Measurements from ENCODE around the gene BRF1.

The BRF1 gene

DNA sequence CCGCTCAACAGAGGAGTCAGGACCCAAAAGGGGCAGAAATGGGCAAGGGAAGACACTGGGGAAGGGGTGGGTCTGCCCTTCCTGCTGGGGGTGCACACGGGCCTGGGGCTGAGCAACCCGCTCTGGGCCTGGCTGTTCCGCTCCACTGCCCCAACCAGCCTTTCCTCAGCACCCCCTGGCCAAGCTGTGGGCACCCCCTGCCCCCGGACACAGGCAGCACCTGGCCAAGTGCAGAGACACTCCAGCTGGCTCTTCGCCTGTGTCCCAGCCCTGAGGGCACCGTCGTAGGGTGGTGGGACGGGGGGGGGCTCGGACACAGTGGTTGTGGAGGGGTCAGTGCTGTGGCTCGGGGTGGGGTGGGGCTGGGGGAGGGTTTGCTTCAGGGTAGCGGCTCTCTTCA, 24.1 kb upstream of the BRF1 start:
- TF ChIP-seq ZFX (IDR thresholded peaks at IDR 0.05) = no peak
- TF ChIP-seq, protein P1, sequence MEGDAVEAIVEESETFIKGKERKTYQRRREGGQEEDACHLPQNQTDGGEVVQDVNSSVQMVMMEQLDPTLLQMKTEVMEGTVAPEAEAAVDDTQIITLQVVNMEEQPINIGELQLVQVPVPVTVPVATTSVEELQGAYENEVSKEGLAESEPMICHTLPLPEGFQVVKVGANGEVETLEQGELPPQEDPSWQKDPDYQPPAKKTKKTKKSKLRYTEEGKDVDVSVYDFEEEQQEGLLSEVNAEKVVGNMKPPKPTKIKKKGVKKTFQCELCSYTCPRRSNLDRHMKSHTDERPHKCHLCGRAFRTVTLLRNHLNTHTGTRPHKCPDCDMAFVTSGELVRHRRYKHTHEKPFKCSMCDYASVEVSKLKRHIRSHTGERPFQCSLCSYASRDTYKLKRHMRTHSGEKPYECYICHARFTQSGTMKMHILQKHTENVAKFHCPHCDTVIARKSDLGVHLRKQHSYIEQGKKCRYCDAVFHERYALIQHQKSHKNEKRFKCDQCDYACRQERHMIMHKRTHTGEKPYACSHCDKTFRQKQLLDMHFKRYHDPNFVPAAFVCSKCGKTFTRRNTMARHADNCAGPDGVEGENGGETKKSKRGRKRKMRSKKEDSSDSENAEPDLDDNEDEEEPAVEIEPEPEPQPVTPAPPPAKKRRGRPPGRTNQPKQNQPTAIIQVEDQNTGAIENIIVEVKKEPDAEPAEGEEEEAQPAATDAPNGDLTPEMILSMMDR (conservative IDR thresholded peaks at IDR 0.05) = no peak
- no peak overlapping the region for H3K27ac ChIP-seq

DNA sequence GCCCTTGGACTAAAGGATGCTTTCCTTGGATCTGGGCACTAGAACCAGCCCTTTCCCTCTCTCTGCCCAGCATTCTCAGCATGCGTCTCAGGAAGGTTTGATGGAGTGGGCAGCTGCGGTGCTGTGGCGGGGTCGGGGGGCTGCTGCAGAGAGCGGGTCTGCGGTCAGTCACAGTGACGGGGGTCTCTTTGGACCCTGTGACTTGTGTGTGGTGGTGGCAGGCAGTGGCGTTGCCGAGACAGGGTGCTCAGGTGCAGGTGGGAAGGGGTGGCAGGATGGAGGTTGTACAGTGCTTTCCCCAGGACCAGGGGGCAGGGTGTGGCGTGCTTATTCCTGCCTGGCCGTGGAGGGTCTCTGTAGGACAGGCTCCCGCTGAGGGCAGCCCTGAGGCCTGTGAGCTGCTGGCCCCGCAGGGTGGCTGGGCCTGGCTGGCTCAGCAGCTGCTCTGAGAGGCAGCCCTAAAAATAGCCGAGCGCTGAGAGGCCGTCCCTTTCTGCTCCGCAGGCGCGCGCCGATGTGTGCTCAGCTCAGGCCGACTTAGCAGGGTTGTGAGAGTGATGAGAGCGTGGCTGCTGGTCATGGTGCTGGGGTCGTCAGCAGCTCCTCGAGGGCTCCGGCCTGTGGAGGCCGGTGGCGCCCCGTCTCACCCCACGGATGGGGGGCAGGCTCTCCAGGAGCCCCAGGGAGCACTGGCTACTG, 23.4 kb upstream of the BRF1 start:
- no peak overlapping the region for H3K27ac ChIP-seq
- TF ChIP-seq, protein P1 (conservative IDR thresholded peaks at IDR 0.05) = no peak
- TF ChIP-seq ZFX (IDR thresholded peaks at IDR 0.05) = no peak

DNA sequence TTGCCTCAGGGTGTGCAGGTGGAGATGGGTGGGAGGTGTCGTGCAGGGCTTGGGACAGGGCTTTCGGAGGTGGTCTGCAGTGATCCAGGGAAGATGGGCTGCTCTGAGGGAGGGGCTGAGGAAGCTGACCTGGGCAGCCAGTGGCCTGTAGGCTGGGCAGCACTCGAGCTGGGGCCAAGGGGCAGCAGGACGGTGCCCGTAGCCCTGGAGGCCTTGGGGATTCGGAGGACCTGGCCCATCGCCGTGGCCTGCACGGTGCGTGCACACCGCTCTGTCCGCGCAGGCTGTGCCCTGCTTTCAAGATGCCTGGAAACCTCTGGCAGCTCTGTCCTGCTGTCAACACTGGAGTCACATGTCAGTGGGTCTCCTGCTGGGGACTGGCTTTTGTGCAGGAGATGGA, 22.9 kb upstream of the BRF1 start:
- TF ChIP-seq ZFX (IDR thresholded peaks at IDR 0.05) = no peak
- TF ChIP-seq, protein P1 (conservative IDR thresholded peaks at IDR 0.05) = no peak
- no peak overlapping the region for H3K27ac ChIP-seq

DNA sequence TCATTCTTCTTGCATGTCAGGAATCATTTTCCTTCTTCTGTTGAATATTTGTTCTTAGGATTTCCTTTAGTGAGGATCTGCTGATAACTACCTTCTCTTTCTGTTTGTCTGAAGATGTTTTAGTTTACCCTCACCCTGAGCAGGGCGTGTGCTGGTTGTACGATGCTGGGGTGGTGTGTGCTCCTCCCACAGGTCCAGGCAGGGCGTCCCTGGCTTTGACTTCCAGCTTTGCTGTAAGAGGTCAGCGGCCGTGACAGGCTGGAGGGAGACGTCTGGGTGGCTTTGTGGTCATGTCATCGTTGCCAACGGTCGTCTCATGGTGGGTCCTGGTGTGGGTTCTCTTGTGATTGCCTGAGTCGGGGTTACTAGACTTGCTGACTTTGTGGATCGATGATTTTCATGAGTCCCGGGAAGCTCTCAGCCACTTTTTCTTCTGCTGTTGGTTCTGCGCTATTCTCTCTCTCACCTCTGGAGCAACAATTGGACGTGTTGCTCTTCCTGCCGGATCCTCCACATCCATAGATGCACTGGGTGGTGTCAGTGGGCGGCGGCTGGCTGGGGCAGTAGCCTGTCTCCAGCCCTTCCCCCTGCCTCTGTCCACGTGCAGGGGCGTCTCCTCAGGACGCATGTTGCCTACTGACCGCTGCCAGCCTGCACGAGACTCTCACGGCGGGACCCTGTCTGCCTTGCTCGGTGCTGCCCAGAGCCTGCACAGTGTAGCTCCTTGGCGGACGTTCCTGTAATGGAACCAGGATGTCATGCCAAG, 22.2 kb upstream of the BRF1 start:
- no peak for TF ChIP-seq ZFX (IDR thresholded peaks at IDR 0.05)
- TF ChIP-seq, protein P1 (conservative IDR thresholded peaks at IDR 0.05) = no peak
- no peak overlapping the region for H3K27ac ChIP-seq

DNA sequence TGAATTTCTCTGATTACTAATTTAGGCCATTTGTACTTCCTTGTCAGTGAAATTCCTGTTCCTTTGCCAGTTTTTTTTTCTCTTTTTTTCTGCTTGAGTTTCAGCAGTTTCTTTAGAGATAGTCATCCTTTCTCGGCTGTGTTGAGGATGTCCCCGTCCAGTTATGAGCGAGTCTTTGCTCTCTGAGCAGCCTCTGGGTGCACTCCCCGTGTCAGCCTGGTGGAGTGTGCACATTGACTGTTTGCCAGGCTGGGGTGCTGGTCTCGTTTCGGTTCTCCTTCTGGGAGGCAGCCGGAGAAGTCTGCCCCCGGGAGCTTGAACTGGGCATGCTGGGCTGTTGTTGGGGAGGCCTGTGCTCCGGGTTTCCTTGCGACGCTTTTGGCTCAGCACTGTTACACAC, 16.7 kb upstream of the BRF1 start:
- H3K27ac ChIP-seq = no peak overlapping the region
- TF ChIP-seq, protein P1 (conservative IDR thresholded peaks at IDR 0.05) = no peak
- no peak for TF ChIP-seq ZFX (IDR thresholded peaks at IDR 0.05)

DNA sequence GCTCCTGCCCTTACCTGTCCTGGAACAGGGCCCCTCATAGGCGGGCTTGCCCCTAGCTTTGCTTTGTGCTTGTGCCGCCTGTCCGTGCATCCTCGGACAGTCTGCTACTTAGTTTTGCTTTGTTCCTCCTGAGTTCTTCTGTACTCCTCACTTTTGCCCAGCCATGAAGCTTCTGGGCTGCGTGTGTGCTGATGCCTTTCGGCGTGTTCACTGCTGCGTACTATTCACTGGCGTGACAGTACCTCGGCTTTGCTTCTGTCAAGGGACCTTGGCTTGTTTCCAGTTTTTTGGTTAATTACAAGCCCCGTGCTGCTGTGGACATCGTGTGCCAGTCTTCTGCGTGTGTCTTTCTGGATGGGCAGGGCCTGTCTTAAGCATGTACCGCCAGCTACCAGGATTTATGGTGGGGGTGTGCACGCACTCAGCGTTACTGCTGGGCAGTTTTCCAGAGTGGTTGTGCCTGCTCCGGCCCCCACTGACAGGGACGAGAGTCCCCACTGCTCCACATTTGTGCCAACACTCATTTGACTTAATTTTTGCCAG, 16.2 kb upstream of the BRF1 start:
- H3K27ac ChIP-seq = no peak overlapping the region
- TF ChIP-seq, protein P1 (conservative IDR thresholded peaks at IDR 0.05) = no peak
- TF ChIP-seq ZFX (IDR thresholded peaks at IDR 0.05) = no peak

DNA sequence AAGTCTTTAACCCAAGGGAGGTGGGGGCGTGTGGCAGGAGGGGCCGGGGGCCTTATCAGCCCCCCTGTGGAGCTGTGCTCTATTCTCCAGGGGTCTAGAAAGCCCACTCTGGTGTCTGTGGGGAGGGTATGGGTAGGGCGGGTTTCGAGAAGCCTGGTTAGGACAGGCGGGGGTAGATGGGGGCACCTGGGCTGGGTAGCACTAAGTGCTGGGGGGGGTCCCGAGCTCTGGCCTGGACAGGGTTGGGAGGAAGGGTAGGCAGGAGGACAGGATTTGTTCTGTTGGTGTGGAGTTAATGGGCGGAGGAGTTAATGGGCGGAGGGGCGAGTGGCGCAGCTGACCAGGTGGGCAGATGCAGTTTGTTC, 15.8 kb upstream of the BRF1 start:
- TF ChIP-seq, protein P1 (conservative IDR thresholded peaks at IDR 0.05) = no peak
- TF ChIP-seq ZFX (IDR thresholded peaks at IDR 0.05) = no peak
- H3K27ac ChIP-seq = no peak overlapping the region
